Hepatocyte (in vitro differentiated cells): ENCODE data around the gene ZNF764.

ENCODE experiments used
- CTCF ChIP-seq: fragments of 200-600 bp; sonication (generic); IDR thresholded peaks from 2 replicates; pipeline ENCODE4 v1.5.1; 2016; ENCODE audit warnings: antibody characterized with exemption, mild to moderate bottlenecking; ENCODE audit not compliant: poor library complexity
- EZH2phosphoT487 ChIP-seq: fragments of 200-600 bp; sonication (generic); IDR thresholded peaks from one replicate; pipeline ENCODE4 v1.6.1; 2018; ENCODE audit warnings: antibody characterized with exemption, mild to moderate bottlenecking, low read depth, moderate library complexity; ENCODE audit not compliant: unreplicated experiment, severe bottlenecking

GRCh38 chr16:30592871-30593270, 34.7 kb upstream of the ZNF764 start:
- TF ChIP-seq CTCF (no peak), EZH2phosphoT487 (no peak)
